Right kidney (tissue), 1 donor: ENCODE measurements around the gene IGFALS.

Experiments
- DNase-seq: peaks from one replicate; pipeline ENCODE4 v3.0.0-alpha.2; 2016

IGFALS gene

DNA sequence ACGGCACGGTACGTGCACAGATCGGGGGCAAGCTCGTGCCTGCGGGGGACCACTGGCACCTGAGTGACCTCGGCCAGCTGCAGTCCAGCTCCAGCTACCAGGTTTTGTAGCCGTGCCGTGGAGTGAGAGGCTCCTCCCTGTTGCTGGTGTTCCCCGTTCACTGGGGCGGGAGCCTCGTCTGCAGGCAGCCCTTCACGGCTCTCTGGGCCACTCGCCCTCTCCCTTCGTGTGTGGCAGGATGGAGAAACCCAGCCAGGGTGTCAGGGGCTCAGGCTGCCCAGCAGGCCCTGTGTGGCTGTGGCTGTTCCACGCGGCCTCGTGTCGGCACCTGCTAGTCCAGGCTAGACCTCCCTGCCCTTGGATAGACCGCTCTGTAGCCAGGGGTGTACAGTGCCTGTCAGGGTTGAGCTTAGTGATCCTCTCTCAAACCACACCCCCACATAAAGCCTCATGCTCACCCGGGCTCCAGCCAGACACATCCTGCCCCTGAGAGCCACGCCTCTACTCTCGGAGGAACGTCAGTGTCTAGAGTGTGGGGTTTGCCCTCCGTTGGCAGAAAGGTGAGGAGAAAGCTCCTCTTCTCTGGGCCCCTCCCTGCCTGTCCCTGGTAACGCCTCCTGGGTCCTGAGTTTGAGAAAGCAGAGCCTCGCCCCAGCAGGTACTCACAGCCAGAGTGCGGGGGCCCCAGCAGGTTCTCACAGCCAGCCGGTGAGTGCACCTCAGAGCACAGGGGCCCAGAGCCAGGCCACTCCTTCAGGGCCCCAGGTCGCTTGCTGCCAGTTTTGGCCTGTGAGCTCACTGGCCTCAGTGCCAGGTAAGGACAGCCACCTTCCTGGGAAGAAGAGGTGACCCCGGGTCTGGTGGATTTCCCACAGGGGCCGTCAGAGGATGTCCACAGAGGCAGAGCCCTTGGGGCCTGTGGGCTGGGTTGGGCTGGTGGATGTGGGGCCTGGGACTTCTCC is 49.8 kb downstream of the IGFALS start:
- no peak for DNase-seq

DNA sequence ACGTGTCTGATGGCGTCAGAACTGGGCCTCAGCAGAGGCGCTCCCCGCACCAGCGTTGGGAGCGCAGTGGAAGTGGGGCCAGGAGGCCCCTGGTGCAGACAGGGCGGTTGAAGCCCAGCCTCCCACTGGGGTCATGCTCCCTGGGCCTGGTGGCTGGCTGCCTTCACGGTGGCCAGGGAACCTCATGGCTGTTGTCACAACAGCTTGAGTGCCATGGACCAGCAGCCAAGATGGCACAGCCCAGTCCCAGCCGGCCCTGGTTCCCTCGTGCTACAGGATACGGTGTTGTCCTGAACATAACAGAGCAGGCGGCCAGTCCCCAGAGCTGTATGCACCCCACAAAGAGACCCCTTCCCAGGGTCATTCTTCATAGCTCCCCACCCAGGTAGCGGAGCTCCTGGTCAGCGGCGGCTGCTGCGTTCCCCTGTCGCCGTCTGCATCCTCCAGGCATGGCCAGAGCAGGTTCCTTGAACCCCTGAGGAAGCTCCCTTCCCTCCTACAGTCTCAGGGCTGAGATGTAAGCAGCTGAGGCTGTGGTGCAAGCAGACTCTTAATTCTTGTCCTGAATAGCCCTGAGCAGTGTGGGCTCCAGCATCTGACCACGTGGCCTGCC is 51.8 kb downstream of the IGFALS start:
- DNase-seq = no peak

DNA sequence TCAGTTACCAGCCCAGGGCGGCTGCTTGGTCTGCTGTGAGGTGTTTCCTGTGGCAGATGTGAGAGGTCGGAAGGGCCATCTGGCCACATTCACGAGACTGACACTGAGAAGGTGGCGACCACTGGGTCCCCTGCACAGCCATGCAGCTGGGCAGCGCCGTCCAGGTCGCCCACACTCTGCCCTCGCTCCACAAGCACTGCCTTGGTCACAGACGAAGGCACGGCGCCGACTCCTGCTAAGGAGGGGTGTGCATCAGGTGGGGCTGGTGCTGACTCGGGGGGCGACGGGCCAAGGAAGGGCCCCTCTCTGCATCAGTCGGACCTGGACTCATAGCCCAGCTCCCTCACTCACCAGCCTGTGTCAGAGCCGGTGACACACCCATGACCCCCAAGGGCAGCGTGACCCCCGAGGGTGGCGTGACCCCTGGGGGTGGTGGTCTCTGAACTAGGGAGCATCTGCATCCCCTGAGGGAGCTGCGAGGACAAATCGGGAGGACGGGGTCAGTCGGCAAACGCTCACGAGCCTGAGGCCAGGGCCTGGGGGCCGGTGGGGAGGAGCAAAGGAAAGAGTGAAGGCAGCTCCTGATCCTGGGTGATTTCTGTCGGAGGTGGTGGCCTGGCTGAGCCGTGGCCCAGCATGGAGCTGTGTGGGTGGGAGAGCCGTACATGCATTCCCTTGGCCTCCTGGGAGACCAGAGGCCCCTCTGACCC is 52.6 kb downstream of the IGFALS start:
- DNase-seq = no peak
